OCI-LY1 (cell line): ENCODE data around the gene METTL8.

Experiments
- CTCF ChIP-seq: fragments of 200-600 bp; sonication (generic), shearing (Covaris generic); IDR thresholded peaks from 2 replicates; pipeline ENCODE4 v1.5.1; 2017; ENCODE audit warnings: mild to moderate bottlenecking, antibody characterized with exemption, low read length, moderate library complexity, mixed read lengths
- EZH2 ChIP-seq: fragments of 200-600 bp; sonication (generic), shearing (Covaris generic); IDR thresholded peaks from 2 replicates; pipeline ENCODE4 v1.8.0; 2017; ENCODE audit warnings: borderline replicate concordance, mixed run types, mild to moderate bottlenecking, antibody characterized with exemption, low read length, moderate library complexity, mixed read lengths

- TF ChIP-seq CTCF (no peak), EZH2 (no peak)
Measured at GRCh38 chr2:171383134-171383533, 50.7 kb downstream of the METTL8 start.
